Smooth muscle cell (in vitro differentiated cells): Measurements from ENCODE around the gene KDM4B. TPM values are rescaled to one million over a fixed set of nuclear protein-coding genes. Genes with fewer than 3 reads are reported as not detected.

Experiments used
- DNase-seq: peaks from one replicate; lab custom pipeline; 2025; ENCODE audit not compliant: unreplicated experiment; lab: John Stamatoyannopoulos, UW
- H2AFZ ChIP-seq: fragments of 200-600 bp; sonication (generic); 2 replicates; pipeline ENCODE4 v1.6.0; 2016; ENCODE audit warnings: antibody characterized with exemption, low read depth, mild to moderate bottlenecking
- H3F3A ChIP-seq: fragments of 200-600 bp; sonication (generic); 2 replicates; pipeline ENCODE4 v1.6.0; 2017; ENCODE audit warnings: antibody characterized with exemption, low read depth
- H3K27ac ChIP-seq: fragments of 200-600 bp; sonication (generic); 2 replicates; pipeline ENCODE4 v1.5.1; 2016; ENCODE audit warnings: low read depth, mild to moderate bottlenecking
- H3K27me3 ChIP-seq: fragments of 200-600 bp; sonication (generic); 2 replicates; pipeline ENCODE4 v1.6.1; 2016; ENCODE audit warnings: low read depth, mild to moderate bottlenecking
- H3K36me3 ChIP-seq: fragments of 200-600 bp; sonication (generic); 2 replicates; pipeline ENCODE4 v1.5.1; 2016; ENCODE audit warnings: low read depth
- H3K4me1 ChIP-seq: fragments of 200-600 bp; sonication (generic); 2 replicates; pipeline ENCODE4 v1.5.1; 2016; ENCODE audit warnings: low read depth
- H3K4me2 ChIP-seq: fragments of 200-600 bp; sonication (generic); 2 replicates; pipeline ENCODE4 v1.6.0; 2016; ENCODE audit warnings: mild to moderate bottlenecking
- H3K4me3 ChIP-seq: fragments of 200-600 bp; sonication (generic); 2 replicates; pipeline ENCODE4 v1.5.1; 2016; ENCODE audit warnings: mild to moderate bottlenecking
- H3K79me2 ChIP-seq: fragments of 200-600 bp; sonication (generic); 2 replicates; pipeline ENCODE4 v1.6.0; 2016; ENCODE audit warnings: low read depth, mild to moderate bottlenecking
- H3K9ac ChIP-seq: fragments of 200-600 bp; sonication (generic); 2 replicates; pipeline ENCODE4 v1.6.0; 2016; ENCODE audit warnings: low read depth
- H3K9me3 ChIP-seq: fragments of 200-600 bp; sonication (generic); replicated peaks from 2 replicates; pipeline ENCODE4 v1.5.1; 2016; ENCODE audit warnings: low read depth
- H4K20me1 ChIP-seq: fragments of 200-600 bp; sonication (generic); 2 replicates; pipeline ENCODE4 v1.6.0; 2016; ENCODE audit warnings: low read depth
- CTCF ChIP-seq: fragments of 200-600 bp; sonication (generic); IDR thresholded peaks from 2 replicates; pipeline ENCODE4 v1.5.1; 2017; ENCODE audit warnings: borderline replicate concordance, mild to moderate bottlenecking, antibody characterized with exemption; ENCODE audit not compliant: insufficient read depth, poor library complexity, severe bottlenecking
- WGBS: methylation state at CpG from one replicate; pipeline ENCODE4 v1.1.7; 2016; ENCODE audit warnings: low lambda C conversion rate; 5-methylcytosine and 5-hydroxymethylcytosine counted together
- polyA plus RNA-seq: library from polyadenylated mRNA; unstranded; fragments of >200 nt; fragmentation: Nextera tagmentation; extraction: Ambion mirVana; gene quantifications from 2 replicates; pipeline ENCODE4 v1.2.1, GENCODE V29; 2016
- total RNA-seq: library from RNA; depleted of rRNA; stranded (reverse); fragments of >200 nt; gene quantifications from 2 replicates; pipeline ENCODE4 v1.2.3, GENCODE V29; 2014

The KDM4B gene
- total and polyA plus RNA-seq, 2 experiments from 2014 or later = 27.9 to 32.3 TPM

GRCh38 chr19:5154799-5155426, 186.0 kb downstream of the KDM4B start:
- H3K4me2 ChIP-seq = no peak overlapping the region
- H2AFZ ChIP-seq = no peak overlapping the region
- WGBS = 96% methylated on average over 25 of the region's 26 CpGs
- H3K27me3 ChIP-seq = no peaks in the 10 kb centered on the region
- no peak overlapping the region for H3K9ac ChIP-seq
- H3K9me3 ChIP-seq = no peaks in the 10 kb centered on the region
- no peak overlapping the region for H3K27ac ChIP-seq
- TF ChIP-seq CTCF = no peak
- H3K4me3 ChIP-seq = no peak overlapping the region
- no peaks in the 10 kb centered on the region for H3K4me1 ChIP-seq
- DNase-seq = no peak
- H3F3A ChIP-seq = no peaks in the 10 kb centered on the region
- no peaks in the 10 kb centered on the region for H3K79me2 ChIP-seq
- peaks cover 14% of the 10 kb centered on the region for H4K20me1 ChIP-seq
- no peaks in the 10 kb centered on the region for H3K36me3 ChIP-seq

- H3K4me1 ChIP-seq = peaks cover 4% of the 10 kb centered on the region
- no peaks in the 10 kb centered on the region for H3K79me2 ChIP-seq
- no peak overlapping the region for H2AFZ ChIP-seq
- DNase-seq = no peak
- WGBS = 94% methylated on average over 10 of the region's 10 CpGs
- TF ChIP-seq CTCF = no peak
- no peaks in the 10 kb centered on the region for H3K36me3 ChIP-seq
- no peak overlapping the region for H3K9ac ChIP-seq
- H3K27ac ChIP-seq = no peak overlapping the region
- no peak overlapping the region for H3K4me3 ChIP-seq
- H4K20me1 ChIP-seq = peaks cover 12% of the 10 kb centered on the region
- H3F3A ChIP-seq = no peaks in the 10 kb centered on the region
- no peaks in the 10 kb centered on the region for H3K27me3 ChIP-seq
- H3K9me3 ChIP-seq = no peaks in the 10 kb centered on the region
- no peak overlapping the region for H3K4me2 ChIP-seq
Observed at GRCh38 chr19:5155586-5156210, 186.8 kb downstream of the KDM4B start.

- Histone ChIP-seq H3K9me3 (no peaks in the 10 kb centered on the region), H4K20me1 (peaks cover 12% of the 10 kb centered on the region), H3K9ac (no peak overlapping the region), H3K79me2 (no peaks in the 10 kb centered on the region), H3F3A (no peaks in the 10 kb centered on the region), H3K27me3 (no peaks in the 10 kb centered on the region), H2AFZ (no peak overlapping the region), H3K4me3 (no peak overlapping the region), H3K36me3 (no peaks in the 10 kb centered on the region), H3K27ac (no peak overlapping the region), H3K4me1 (peaks cover 4% of the 10 kb centered on the region), H3K4me2 (no peak overlapping the region)
- WGBS = 64% methylated on average over 21 of the region's 23 CpGs
- TF ChIP-seq CTCF = no peak
- DNase-seq = no peak
Observed at GRCh38 chr19:5156231-5156986, 187.5 kb downstream of the KDM4B start.
